Measurements from ENCODE around the gene NHS. TPM values are rescaled to one million over a fixed set of nuclear protein-coding genes. Genes with fewer than 3 reads are reported as not detected.

The NHS gene
- total RNA-seq, 3 donors from 2014 or later, result 8.5 to 11.2 (median 8.8) TPM

DNA sequence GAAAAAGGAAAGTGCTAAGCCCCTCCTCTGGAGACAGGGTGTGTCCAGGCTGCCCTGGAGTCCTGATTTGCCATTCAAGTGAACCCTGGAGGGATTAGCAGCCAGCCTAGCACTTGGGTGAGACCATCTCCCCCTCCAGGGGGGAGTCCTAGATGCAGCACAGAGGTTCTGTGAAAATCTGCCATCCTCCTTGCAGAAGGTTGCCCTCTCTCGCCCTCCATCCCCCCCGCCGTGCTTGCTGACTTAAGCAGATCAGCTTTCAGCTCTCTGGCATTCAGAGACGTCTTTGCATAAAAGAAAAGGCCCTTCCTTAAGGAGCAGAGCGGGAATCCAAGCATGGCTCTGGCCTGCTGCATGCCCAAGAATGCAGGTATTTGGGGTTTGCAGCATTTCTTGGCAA is 260.2 kb downstream of the NHS start:
- H3K4me3 ChIP-seq, result no peak overlapping the region
- H3K4me1 ChIP-seq, result no peaks in the 10 kb centered on the region
- H3K36me3 ChIP-seq, result no peaks in the 10 kb centered on the region
- H3K9me3 ChIP-seq, result no peaks in the 10 kb centered on the region
- no peak for DNase-seq (ENCODE audit: low spot score in 2 of 2)
- TF ChIP-seq, protein P1, sequence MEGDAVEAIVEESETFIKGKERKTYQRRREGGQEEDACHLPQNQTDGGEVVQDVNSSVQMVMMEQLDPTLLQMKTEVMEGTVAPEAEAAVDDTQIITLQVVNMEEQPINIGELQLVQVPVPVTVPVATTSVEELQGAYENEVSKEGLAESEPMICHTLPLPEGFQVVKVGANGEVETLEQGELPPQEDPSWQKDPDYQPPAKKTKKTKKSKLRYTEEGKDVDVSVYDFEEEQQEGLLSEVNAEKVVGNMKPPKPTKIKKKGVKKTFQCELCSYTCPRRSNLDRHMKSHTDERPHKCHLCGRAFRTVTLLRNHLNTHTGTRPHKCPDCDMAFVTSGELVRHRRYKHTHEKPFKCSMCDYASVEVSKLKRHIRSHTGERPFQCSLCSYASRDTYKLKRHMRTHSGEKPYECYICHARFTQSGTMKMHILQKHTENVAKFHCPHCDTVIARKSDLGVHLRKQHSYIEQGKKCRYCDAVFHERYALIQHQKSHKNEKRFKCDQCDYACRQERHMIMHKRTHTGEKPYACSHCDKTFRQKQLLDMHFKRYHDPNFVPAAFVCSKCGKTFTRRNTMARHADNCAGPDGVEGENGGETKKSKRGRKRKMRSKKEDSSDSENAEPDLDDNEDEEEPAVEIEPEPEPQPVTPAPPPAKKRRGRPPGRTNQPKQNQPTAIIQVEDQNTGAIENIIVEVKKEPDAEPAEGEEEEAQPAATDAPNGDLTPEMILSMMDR (IDR thresholded peaks at IDR 0.05), result no peak
- TF ChIP-seq POLR2AphosphoS5 (IDR thresholded peaks at IDR 0.05), result no peak
- no peak for TF ChIP-seq POLR2A (IDR thresholded peaks at IDR 0.05)
- peaks cover 0 to 45% of the 10 kb centered on the region in 2 donors for H3K27me3 ChIP-seq
- H3K27ac ChIP-seq, result no peak overlapping the region
- intact Hi-C loops (cut with DNase I; ENCODE audit: low total_unique reads), result no loop called here

DNA sequence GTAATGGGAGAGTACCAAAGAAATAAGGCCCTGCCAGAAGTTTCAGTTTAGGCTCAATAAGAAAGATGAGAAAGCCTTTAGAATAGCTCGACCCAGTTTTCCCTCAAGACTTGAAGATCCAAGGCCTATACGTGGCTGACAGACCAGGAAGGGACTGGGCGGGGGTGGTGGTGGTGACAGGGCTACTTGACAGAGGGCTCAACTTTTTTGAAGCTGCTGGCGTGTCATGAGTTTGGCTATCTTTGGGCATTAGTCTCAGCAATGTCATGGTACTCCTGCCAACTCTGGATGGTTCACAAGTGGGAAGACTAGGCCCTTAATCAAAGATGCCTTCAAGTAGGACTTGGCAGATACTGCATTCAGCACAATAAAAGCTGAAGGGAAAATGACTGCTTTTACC is 262.2 kb downstream of the NHS start:
- Histone ChIP-seq H3K36me3 (no peaks in the 10 kb centered on the region), H3K27ac (no peak overlapping the region), H3K4me3 (no peak overlapping the region), H3K27me3 (peaks cover 0 to 34% of the 10 kb centered on the region in 2 donors), H3K9me3 (no peaks in the 10 kb centered on the region), H3K4me1 (no peaks in the 10 kb centered on the region)
- DNase-seq (ENCODE audit: low spot score in 2 of 2), result no peak
- TF ChIP-seq, protein P1 (IDR thresholded peaks at IDR 0.05), result no peak
- no peak for TF ChIP-seq POLR2A (IDR thresholded peaks at IDR 0.05)
- TF ChIP-seq POLR2AphosphoS5 (IDR thresholded peaks at IDR 0.05), result no peak
- intact Hi-C loops (cut with DNase I; ENCODE audit: low total_unique reads), result no loop called here

DNA sequence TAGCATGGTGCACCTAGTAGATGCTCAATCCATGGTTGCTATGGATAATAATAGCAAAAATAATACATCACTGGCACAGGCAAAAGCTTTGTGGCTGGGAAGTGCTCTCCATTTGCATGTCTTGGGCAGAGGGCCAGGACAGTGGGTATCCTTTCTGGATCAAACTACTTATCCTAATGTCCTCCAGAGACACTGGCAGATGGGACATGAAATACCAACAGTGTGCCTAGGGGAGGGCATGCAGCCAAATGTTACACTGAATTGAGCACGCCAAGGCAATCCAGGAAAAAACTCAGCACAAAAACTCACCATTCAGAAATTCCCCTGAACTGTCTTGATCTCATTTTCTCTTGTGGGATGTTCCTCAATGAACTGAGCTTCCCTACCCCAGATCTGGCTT is 263.7 kb downstream of the NHS start:
- no peak overlapping the region for H3K4me3 ChIP-seq
- no peak overlapping the region for H3K27ac ChIP-seq

DNA sequence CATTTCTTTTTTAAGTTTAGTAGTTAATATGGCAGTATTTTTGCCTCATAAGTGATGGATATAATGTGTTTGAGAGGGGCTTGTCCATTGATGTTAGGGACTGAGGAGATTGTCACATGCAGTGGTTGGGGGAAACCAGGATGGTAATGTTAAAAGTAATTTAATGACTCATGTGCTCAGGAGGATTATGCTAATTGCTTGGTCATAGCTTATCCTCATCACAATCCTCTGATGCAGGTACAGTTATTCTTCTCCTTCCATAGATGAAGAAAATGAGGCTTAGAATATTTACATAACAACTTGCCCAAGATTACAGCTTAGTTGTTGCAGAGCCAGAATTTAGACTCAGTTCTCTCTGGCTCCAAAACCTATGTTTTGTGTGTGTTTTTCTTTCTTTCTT is 267.9 kb downstream of the NHS start:
- no peaks in the 10 kb centered on the region for H3K4me1 ChIP-seq
- intact Hi-C loops (cut with DNase I; ENCODE audit: low total_unique reads), result no loop called here
- no peak overlapping the region for H3K27ac ChIP-seq
- DNase-seq (ENCODE audit: low spot score in 2 of 2), result no peak
- H3K4me3 ChIP-seq, result no peak overlapping the region
- TF ChIP-seq, protein P1 (IDR thresholded peaks at IDR 0.05), result no peak
- TF ChIP-seq POLR2AphosphoS5 (IDR thresholded peaks at IDR 0.05) (no peak), POLR2A (IDR thresholded peaks at IDR 0.05) (no peak)
- H3K36me3 ChIP-seq, result no peaks in the 10 kb centered on the region
- H3K9me3 ChIP-seq, result no peaks in the 10 kb centered on the region
- H3K27me3 ChIP-seq, result peaks cover 0 to 15% of the 10 kb centered on the region in 2 donors

More for the DNA sequence above, 263.7 kb downstream of the NHS start:
- Histone ChIP-seq H3K27me3 (peaks cover 0 to 34% of the 10 kb centered on the region in 2 donors), H3K36me3 (no peaks in the 10 kb centered on the region), H3K4me1 (no peaks in the 10 kb centered on the region), H3K9me3 (no peaks in the 10 kb centered on the region)
- no peak for TF ChIP-seq POLR2AphosphoS5 (IDR thresholded peaks at IDR 0.05)
- intact Hi-C loops (cut with DNase I; ENCODE audit: low total_unique reads), result no loop called here
- DNase-seq (ENCODE audit: low spot score in 2 of 2), result no peak

DNA sequence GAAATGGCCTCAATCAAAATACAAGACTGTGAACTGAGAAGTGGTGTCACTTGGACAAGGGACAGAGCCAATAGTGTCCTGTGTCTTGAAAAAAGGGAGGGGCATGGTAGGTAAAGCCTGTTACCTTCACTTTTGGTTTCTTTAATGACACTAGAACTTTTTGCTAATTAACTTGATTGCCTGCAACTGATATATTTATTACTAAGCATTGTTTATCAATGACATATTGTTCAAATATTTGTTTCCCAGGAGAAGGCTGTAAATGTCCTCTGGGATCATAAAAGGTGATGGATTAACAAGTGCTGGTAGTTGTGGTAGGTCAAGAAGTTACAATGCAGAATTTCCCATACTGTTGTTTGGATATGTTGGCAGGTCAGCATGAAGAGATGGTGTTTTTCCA is 268.5 kb downstream of the NHS start:
- Histone ChIP-seq H3K27me3 (peaks cover 0 to 14% of the 10 kb centered on the region in 2 donors), H3K27ac (no peak overlapping the region), H3K4me3 (no peak overlapping the region), H3K9me3 (no peaks in the 10 kb centered on the region), H3K36me3 (no peaks in the 10 kb centered on the region), H3K4me1 (no peaks in the 10 kb centered on the region)
- DNase-seq (ENCODE audit: low spot score in 2 of 2), result no peak
- TF ChIP-seq, protein P1 (IDR thresholded peaks at IDR 0.05), result no peak
- no peak for TF ChIP-seq POLR2AphosphoS5 (IDR thresholded peaks at IDR 0.05)
- TF ChIP-seq POLR2A (IDR thresholded peaks at IDR 0.05), result no peak
- intact Hi-C loops (cut with DNase I; ENCODE audit: low total_unique reads), result no loop called here

DNA sequence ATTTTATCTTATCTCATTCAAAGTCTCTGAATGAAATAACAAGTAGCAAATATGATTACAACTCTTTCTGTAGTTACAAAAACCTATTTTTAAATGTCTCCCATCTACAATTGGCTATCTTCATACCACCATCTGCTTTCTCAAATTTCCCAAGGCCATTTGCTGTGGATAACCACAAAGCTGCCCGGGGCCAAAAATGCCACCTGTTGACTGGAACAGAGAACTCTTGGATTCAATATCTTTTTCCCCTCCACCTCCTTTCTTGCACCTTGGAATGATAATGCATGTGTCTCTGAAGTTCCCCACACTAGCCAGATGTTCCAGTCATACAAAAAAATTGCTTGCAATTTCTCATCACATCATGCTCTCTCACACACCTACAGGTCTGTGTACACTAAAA is 269.0 kb downstream of the NHS start:
- no peaks in the 10 kb centered on the region for H3K9me3 ChIP-seq
- H3K36me3 ChIP-seq, result no peaks in the 10 kb centered on the region
- no peaks in the 10 kb centered on the region for H3K4me1 ChIP-seq
- DNase-seq (ENCODE audit: low spot score in 2 of 2), result no peak
- intact Hi-C loops (cut with DNase I; ENCODE audit: low total_unique reads), result no loop called here
- H3K4me3 ChIP-seq, result no peak overlapping the region
- H3K27me3 ChIP-seq, result peaks cover 0 to 14% of the 10 kb centered on the region in 2 donors
- H3K27ac ChIP-seq, result no peak overlapping the region
- TF ChIP-seq, protein P1 (IDR thresholded peaks at IDR 0.05), result no peak
- TF ChIP-seq POLR2AphosphoS5 (IDR thresholded peaks at IDR 0.05), result no peak
- TF ChIP-seq POLR2A (IDR thresholded peaks at IDR 0.05), result no peak
